ENCODE measurements around the gene GRID1.

The GRID1 gene

DNA sequence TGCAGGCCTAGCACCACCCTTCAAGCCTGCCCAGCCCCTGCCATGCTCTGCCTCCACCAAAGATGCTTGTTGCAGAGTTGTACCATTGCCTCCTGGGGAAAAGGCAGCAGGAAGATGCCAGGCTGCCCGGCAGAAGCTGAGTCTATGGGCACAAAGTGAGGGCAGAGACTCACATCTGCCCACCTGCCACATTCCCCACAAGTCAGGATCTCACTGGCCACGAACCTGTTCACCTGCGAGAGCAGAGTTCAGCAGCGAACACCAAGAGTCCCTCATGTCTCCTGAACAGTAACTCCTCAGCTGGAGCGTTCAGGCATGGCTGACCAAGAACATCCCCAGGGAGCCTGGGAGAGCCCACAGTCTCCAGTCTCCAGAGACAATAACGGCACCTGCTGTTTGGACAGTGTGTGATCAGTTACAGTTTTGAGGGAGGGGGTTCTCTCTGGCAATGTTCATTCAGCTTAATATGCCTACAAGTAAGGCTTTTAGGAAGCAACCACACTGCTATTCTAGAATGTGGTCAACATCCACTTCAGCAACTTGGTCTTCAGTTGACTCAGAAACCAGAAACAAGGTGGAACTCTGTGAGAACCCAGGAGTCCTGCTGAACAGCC is 78.5 kb downstream of the GRID1 start:
- no peak overlapping the region for H3K4me3 ChIP-seq (ENCODE audit: low read length)
- no peak for DNase-seq (ENCODE audit: low read depth, low spot score)

DNA sequence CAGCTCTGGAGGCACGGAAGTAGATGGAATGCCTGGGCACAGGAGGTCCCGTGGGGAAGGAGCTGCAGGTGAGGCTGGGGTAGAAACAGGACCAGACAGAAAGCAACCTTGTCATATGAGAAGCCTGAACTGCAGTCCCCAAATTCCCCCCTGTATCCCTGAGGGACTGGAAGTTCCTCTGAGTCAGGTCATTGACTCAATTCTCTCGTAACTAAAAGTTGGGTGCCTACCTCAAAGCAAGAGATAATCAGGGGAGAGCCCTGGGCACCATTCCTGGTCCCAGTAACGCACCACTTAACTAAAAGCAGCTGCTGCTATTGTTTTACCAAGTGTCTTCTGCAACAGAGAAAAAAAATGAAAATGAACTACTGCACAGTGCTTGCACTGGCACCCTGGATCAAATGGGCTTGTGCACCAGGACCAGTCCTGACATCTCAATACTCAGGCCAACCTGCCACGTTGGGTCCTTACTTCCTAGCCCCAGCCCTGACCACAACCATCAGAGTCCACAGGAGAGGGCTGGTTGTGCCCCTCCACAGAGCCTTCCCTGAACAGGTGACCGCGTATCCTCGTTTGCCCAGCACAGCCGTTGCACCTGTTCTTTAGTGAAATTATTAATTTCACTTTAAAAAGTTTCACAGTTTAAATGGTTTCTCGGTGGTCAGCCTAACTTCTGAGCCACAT is 79.3 kb downstream of the GRID1 start:
- no peak for DNase-seq (ENCODE audit: low read depth, low spot score)

DNA sequence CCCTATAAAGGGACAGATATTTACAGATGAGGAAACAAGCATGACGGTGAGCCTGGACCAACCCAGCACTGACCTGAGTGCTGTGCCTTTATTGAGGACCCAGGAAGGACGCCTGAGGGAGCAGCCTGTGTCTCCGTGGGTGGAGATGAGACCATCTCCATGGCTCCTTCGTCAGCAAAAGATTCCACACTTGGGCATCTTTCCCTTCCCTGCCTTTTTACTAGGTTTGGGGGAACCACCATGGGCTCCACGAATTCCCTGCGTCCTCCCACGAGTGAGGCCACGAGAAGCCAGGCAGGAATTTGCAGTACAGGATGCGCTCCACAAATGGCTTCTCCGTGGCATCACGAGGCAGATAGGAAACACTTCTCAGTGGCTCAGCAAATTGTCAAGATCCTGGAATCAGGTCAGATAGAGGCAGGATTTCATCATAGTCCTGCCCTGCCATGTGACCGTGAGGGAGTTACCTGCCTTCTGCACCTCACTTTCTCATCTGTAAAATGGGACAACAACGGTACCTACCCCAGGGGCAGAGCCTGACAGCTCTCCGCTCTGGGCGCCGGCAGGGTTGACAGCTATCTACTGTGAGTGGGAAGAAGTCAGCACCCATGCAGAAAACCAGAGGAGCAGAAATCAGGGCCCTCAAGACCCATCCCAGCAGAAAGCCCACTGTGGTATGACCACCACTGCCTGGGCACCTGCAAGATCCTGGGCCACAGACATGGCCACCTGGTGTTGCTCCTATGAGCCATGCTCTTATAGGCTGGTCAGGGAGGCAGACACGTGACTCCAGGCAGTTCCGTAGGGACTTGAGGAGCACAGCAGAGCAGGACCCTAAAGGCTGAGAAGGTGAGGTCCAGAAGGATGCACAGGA is 80.1 kb downstream of the GRID1 start:
- H3K4me3 ChIP-seq (ENCODE audit: low read length) = no peak overlapping the region
- DNase-seq (ENCODE audit: low read depth, low spot score) = no peak

More for the DNA sequence above, 79.3 kb downstream of the GRID1 start:
- no peak overlapping the region for H3K4me3 ChIP-seq (ENCODE audit: low read length)

DNA sequence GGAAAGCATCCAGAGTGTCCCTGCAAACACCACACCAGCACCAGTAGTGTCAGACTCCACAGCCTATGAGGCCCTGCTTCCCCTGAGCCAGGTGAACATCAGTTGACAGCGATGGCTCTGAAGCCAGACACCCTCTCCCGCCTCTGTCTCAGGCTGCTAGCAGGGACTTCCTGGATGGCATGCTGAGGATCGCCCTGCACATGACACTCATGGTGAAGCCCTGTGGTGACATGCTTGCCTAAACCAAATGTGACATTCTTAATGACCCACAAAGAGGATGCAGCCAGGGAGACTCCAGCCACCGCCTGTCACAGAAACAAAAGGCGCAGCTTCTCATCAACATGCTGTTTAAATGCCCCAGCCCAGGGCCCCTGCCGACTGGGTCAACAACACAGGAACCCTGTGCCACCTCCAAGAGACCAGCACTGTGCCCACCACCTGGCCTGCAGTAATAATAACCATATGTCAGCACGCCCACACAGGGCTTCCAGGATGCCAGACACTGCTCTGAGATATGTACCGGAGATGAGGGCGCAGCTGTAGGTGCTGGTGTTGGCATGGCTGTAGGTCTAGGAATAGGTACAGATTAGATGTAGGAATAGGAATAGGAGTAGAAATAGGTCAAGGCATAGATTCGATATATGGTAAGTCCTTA is 81.3 kb downstream of the GRID1 start:
- DNase-seq (ENCODE audit: low read depth, low spot score) = no peak
- no peak overlapping the region for H3K4me3 ChIP-seq (ENCODE audit: low read length)

DNA sequence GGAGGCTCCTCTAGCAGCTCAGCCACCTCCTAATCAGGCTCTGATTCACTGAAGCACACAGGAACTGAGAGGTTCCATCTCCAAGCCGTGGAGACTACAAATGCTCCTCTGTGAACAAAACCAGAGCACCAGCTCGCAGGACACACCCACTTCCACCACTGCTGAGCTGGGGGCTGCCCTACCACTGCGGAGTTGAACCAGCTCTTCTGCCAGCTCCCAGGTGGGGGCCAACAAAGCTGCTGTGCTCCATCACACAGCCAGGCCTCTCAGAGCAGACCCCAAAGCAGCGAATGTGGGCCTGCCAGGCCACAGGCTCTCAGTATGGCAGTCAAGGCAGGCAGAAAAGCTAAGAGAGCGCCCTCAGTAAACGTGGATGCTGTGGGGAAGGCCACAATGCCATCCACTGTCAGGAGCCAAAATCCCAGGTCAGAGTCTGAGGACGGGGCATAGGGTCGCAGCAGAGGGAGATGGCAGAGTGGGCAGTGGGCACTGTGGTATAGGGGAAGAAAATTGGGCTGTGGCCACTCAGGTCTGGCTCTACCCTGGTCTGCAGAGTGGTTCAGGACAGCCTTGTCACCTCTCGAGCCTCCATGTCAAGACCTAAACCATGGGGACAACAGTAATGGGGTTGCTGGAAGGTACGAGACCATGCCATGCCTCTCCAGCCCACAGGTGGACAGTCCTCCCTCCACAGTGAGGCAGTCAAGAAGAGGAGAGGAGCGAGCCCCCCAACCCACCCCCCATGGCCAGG is 82.1 kb downstream of the GRID1 start:
- H3K4me3 ChIP-seq (ENCODE audit: low read length) = no peak overlapping the region
- DNase-seq (ENCODE audit: low read depth, low spot score) = no peak

DNA sequence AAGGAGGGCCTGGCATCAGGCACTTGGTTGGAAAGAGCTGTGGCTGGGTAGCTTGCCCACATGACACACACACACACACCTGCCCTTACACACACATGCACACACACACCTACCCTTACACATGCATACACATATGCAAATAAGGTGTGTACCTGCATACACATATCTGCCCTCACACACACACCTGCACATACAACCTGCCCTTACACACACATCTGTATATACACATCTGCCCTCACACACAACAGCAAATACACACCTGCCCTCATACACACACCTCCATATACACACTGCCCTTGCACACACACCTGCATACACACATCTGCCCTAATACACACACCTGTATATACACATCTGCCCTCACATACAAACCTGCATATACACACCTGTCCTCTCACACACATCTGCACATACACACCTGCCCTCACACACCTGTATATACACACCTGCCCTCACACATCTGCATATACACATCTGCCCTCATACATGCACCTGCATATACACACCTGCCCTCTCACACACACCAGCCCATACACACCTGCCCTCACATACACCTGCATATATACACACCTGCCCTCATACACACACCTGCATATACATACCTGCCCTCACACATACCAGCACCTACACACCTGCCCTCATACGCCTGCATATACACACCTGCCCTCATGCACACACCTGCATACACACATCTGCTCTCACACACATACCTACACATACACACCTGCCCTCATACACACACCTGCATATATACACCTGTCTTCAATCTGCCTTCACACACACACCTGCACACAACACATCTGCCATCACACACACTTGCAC is 82.9 kb downstream of the GRID1 start:
- H3K4me3 ChIP-seq (ENCODE audit: low read length) = no peak overlapping the region
- DNase-seq (ENCODE audit: low read depth, low spot score) = no peak

DNA sequence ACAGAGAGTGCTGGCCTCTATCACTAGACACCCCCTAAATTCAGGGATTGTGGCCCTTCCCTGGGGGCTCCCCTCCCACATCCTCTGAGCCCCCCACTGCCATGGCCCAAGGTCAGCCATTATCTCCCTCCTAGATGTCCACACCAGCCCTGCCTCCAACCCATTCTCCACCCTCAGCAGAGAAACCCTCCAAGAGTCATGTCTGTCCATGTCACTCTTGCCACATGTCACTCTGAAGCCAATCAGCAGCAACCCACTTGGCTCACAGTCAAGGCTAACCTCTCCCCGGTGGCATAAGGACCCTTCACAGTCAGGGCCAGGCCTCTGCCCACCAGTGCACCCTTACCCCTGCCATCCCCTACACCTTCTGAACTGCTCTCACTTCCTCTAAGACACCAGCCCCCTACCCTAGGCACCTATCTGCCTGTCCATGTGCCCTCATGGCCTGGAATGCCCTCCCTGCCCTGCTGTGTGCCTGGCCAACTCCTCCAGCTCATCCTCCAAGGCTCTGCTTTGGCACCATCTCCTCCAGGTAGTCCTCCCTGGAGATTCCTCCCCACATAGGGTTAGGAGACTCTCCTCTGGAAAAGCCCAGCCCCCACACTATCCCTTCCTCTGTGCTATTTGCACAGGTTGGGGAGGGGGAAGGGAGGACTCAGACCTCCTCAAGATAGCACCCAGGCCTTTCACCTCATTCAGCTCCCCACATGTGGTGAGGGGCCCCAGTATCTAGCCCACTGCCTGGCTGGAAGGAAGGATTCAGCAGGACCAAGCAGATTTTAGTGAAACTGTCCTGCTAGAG is 83.7 kb downstream of the GRID1 start:
- no peak overlapping the region for H3K4me3 ChIP-seq (ENCODE audit: low read length)
- DNase-seq (ENCODE audit: low read depth, low spot score) = no peak

DNA sequence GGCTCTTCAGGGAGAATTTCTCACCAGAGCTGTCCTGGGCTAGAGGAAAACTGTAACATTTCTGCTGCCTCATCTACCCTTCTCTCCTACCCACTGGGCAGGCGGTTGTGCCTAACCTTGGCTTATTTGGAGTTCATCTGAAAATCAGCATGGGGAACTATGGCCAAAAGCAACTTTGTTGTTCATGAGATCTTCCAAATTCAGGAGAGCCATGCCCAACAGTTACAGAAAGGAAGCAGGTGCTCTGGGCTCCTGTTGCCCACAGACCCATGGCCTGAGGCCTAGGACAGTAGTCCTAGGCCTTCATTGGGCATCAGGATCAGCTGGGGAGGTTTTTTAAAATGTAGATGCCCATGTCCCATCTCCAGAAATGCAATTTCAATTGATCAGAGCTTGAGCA is 85.2 kb downstream of the GRID1 start:
- no peak for DNase-seq (ENCODE audit: low read depth, low spot score)
- no peak overlapping the region for H3K4me3 ChIP-seq (ENCODE audit: low read length)

DNA sequence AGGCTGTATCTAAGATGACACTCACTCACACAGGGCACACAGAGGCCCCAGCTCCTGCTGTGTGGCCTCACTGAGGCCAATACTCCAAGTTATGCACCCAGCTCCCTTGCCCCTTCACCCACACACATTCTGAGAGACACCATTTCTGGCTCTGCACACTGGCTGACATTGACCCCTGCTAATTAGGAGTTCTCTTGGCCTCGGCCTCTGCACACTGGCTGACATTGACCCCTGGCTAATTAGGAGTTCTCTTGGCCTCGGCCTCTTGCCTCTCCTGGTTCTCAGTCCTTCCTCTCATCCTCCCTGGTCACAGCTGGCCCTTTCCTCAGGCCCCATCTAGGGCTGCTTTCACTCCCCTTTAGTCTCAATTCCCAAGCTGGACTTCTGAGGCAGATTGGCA is 97.3 kb downstream of the GRID1 start:
- DNase-seq (ENCODE audit: low read depth, low spot score) = no peak

DNA sequence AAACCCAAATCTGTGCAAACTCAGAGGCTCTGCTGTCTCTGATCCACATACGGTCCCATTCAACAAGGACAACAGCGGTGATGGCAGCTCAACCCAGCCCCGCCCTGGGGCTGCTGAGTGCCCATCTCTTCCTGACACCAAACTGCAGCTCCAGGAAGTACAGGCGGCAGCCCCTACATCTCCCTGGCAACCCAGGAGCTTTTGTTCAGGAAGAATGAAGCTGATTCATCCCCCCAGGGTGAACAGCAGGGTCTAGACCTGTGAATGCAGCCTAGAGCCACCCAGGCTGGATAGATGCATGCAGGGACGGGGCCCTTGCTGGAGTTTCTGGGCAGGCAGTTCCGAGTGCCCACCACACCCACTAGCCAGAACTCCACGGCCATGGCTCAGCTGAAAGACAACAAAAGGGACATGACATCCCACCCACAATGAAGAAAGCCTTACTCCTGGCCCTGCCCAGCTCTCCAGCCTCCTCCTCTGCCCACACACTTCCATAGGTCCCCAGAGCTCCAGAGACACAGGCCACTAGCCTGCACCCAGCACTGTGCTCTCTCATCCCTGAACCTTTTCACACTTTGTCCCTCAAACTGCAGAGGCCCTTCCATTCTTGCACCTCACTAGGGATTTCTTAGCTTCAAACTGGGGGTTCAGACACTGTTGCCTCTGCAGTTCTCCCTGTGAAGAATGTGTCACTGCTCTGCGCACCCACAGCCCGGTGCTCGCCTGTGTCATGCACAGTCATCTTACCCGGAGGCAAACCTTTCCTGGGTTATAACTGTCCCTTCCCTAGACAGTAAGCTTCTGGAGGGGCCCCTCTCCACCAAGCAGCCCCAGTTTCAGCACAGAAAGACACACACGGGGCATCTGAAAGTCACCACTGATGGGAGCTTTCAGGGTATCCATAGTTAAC is 99.1 kb downstream of the GRID1 start:
- DNase-seq (ENCODE audit: low read depth, low spot score) = no peak
- H3K4me3 ChIP-seq (ENCODE audit: low read length) = no peak overlapping the region

More for the DNA sequence above, 97.3 kb downstream of the GRID1 start:
- H3K4me3 ChIP-seq (ENCODE audit: low read length) = no peak overlapping the region

DNA sequence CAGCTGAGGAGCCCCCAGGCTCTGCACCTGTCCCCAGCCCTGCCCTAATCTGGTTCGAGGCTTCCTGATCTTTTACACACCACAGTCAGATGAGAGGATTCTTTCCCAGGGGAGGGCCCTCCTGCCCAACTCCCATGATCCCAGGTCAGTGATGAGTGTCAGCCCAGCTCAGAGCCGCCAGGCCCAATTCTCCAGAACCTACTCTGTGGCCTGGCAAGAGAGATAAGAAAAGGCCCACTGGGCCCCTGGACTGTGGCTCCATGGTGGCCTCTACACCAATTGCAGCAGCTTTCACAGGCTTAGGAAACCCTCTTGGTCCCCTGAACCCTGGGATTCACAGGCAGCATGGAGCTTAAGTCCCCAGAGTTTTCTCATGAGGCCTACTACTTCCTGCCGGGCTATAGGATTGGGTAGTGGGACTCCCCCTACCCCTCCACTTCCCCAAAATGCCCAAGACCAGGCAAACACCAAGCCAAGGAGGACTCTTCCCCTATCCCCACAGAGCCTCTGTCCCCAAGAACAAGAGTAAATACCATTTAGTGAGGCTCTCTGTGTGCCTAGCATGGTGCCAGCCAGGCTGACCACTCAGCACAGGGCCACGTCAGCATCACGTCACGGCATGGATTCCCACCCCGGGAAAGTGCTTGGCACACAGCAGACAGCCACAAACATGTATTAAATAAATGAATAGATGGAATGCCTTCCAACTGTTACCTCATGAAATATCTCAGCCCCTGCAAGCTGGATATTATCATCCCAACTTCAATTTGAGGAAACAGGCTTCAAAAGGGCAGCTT is 100.0 kb downstream of the GRID1 start:
- H3K4me3 ChIP-seq (ENCODE audit: low read length) = no peak overlapping the region
- DNase-seq (ENCODE audit: low read depth, low spot score) = no peak

DNA sequence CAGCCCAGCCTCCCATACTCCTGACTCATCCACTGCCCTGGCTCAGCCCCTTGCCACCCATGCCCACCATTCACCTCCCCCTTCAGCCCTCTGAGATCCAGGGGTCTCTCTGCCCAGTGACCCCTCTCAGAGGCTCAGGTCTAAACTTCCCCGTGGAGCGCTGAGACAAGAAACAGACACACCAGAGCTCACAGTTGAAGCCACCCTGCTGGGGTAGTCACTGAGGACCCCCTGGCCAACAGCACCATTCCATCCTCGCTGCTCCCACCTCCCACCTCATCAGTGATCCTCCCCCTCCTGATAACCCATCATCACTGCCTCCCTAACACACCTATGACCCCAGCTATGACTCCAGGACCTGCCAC is 100.7 kb downstream of the GRID1 start:
- DNase-seq (ENCODE audit: low read depth, low spot score) = no peak
- no peak overlapping the region for H3K4me3 ChIP-seq (ENCODE audit: low read length)

DNA sequence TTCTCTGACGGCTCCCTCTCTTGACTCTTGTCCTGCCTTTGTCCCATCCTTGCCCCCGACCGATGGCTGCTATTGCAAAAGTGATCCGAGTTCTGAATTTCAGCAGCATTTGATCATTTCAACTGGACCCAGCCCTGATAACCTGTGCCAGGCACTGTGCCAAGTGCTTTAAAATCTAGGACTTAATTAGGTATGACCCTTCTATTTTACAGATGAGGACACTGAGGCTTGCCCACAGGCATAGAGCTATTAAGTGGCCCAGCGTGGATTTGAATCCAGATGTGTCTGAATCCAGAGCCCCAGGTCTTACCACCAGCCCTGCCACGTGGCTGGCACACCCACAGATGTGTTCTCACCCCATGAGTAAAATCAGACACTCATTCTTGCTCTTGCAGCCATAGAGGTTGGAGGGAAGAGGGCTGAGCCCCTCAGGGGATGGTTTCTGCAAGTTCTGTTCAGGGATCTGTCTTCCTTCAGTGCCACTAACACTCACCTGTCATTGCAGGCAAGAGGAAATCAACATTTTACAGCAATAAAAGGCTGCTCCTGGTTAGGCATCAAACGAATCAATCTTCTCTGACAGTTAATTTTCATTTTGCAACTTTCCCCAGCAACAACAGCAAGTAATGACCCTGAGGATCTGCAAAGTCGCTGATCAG is 101.2 kb downstream of the GRID1 start:
- no peak for DNase-seq (ENCODE audit: low read depth, low spot score)
- H3K4me3 ChIP-seq (ENCODE audit: low read length) = no peak overlapping the region

DNA sequence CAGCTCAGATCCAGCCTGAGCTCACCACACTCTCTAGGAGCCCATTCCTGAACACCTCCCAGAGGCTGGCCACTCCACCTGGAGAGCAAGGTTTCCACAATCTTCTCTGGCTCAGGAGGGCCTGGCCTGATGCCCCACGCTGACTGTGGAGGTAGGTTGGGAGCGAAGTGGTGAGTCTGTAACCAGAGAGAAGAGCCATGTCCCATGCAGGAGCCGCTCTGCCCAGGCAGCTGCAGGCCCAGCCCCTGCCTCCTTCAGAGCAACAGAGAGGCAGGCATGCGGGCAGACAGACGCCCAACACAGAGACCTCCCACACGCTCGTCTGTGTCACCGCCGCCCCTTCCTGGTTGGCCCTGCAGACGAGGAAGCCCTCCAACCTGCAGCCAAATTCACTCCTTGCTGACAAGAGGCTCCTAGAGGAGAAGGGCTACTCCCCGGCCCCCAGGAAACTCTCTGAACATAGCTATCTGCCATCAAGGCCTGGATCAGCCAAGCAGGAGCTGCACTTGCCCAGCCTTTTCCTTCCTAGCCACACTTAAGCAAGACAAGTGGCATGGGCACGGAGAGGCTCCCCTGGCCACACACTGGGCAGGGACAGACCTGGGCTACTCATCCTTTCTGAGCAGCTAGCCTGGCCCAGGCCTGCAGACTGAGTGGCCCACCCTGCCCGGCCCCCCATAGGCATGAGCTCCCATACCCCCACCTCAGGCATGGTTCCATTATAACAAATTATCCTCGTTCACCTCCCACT is 101.9 kb downstream of the GRID1 start:
- DNase-seq (ENCODE audit: low read depth, low spot score) = no peak
- no peak overlapping the region for H3K4me3 ChIP-seq (ENCODE audit: low read length)

DNA sequence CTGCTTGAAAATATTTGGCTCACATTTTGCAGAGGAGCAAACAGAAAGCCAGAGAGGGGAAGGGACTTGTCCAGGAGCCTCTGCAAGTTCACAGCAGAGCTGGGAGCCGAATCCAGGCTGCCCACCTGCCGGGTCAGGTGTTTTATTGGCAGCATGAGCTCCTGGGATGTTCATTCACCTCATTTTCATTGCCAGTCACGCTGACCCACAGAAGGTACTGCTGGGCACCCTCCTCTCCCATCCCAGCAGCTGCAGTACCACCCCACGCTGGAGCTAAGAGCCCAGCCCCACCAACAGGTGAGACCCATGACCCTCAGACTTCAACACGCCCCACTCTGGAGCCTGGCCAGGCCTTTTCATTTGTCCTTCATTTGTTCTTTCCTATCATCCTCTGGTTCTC is 102.7 kb downstream of the GRID1 start:
- no peak overlapping the region for H3K4me3 ChIP-seq (ENCODE audit: low read length)
- DNase-seq (ENCODE audit: low read depth, low spot score) = no peak
